ENCODE measurements around the gene ACSS3. TPM values are rescaled to one million over a fixed set of nuclear protein-coding genes. Genes with fewer than 3 reads are reported as not detected.
"Not testable (repeated sequence)": the region's sequence is repeated elsewhere in the genome, so short reads cannot be mapped to it uniquely, and the experiment has no call there.

ACSS3 gene
- polyA plus RNA-seq, 1 experiment = 3.0 TPM

GRCh38 chr12:81208187-81208911, 130.5 kb downstream of the ACSS3 start:
- no peak for DNase-seq (ENCODE audit: low read depth, low spot score)
- no peak overlapping the region for H3K4me3 ChIP-seq (ENCODE audit: low read depth, low read length)
- POLR2A ChIA-PET = no interaction called here
- H3K27me3 ChIP-seq (ENCODE audit: control insufficient read depth, insufficient read depth, low read length) = no peaks in the 10 kb centered on the region
- H3K27ac ChIP-seq (ENCODE audit: low read depth, low read length) = no peak overlapping the region
- CTCF ChIA-PET = no interaction called here
- no peaks in the 10 kb centered on the region for H3K9me3 ChIP-seq (ENCODE audit: control insufficient read depth, insufficient read depth, low read length)
- TF ChIP-seq CTCF (IDR thresholded peaks at IDR 0.05; ENCODE audit: low read depth, low read length) = no peak

DNA sequence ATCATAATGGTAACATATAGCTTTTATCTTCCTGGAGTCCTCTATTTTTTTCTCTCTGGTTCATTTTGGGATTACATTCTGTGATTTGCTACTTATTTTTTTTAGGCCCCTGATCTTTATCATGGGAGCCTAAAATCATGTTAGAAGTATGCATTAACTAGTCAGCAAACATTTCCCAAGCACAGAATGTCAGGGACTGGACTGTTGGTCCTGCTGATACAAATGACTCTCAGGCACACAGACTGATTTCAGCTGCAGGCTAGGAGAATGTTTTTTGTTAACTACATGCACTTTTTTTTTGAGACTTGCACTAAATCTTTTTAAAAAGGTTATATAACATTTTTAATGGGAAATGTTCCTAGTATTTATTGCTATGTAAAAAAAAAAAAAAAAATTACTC, 131.1 kb downstream of the ACSS3 start:
- DNase-seq (ENCODE audit: low read depth, low spot score) = no peak
- Histone ChIP-seq H3K9me3 (ENCODE audit: control insufficient read depth, insufficient read depth, low read length) (no peaks in the 10 kb centered on the region), H3K4me3 (ENCODE audit: low read depth, low read length) (no peak overlapping the region), H3K27me3 (ENCODE audit: control insufficient read depth, insufficient read depth, low read length) (no peaks in the 10 kb centered on the region), H3K27ac (ENCODE audit: low read depth, low read length) (no peak overlapping the region)
- POLR2A ChIA-PET = no interaction called here
- no peak for TF ChIP-seq CTCF (IDR thresholded peaks at IDR 0.05; ENCODE audit: low read depth, low read length)
- CTCF ChIA-PET = interaction anchor here (0.5 kb wide), 1 partner anchor 266 kb away, joined by 5 read pairs; no protein-coding TSS in a partner anchor

GRCh38 chr12:81209772-81210225, 131.9 kb downstream of the ACSS3 start:
- POLR2A ChIA-PET; H3K4me3 ChIP-seq (ENCODE audit: low read depth, low read length); CTCF ChIA-PET; H3K27ac ChIP-seq (ENCODE audit: low read depth, low read length); H3K9me3 ChIP-seq (ENCODE audit: control insufficient read depth, insufficient read depth, low read length); H3K27me3 ChIP-seq (ENCODE audit: control insufficient read depth, insufficient read depth, low read length): not testable (repeated sequence)
- DNase-seq (ENCODE audit: low read depth, low spot score) = peak; percentile 6

DNA sequence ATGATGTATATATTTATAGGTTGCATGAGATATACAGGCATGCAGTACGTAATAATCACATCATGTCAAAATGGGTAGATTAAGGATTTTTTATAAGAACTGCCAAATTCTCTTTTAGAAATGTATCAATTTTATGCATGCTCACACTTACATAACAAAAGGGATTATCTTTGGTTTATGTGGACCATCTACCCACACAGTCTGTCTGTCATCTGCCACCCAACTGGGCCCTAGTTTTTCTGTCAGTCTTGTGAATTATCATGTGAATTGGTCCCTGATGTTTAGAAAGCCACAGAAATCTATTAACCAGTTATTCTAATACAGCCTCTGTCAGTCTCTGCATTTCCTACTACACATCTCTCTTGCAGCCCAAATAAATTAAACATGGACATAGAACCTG, 133.4 kb downstream of the ACSS3 start:
- H3K4me3 ChIP-seq (ENCODE audit: low read depth, low read length) = no peak overlapping the region
- H3K27me3 ChIP-seq (ENCODE audit: control insufficient read depth, insufficient read depth, low read length) = no peaks in the 10 kb centered on the region
- H3K9me3 ChIP-seq (ENCODE audit: control insufficient read depth, insufficient read depth, low read length) = no peaks in the 10 kb centered on the region
- no peak overlapping the region for H3K27ac ChIP-seq (ENCODE audit: low read depth, low read length)
- DNase-seq (ENCODE audit: low read depth, low spot score) = no peak
- POLR2A ChIA-PET = no interaction called here
- CTCF ChIA-PET = no interaction called here
- TF ChIP-seq CTCF (IDR thresholded peaks at IDR 0.05; ENCODE audit: low read depth, low read length) = no peak

DNA sequence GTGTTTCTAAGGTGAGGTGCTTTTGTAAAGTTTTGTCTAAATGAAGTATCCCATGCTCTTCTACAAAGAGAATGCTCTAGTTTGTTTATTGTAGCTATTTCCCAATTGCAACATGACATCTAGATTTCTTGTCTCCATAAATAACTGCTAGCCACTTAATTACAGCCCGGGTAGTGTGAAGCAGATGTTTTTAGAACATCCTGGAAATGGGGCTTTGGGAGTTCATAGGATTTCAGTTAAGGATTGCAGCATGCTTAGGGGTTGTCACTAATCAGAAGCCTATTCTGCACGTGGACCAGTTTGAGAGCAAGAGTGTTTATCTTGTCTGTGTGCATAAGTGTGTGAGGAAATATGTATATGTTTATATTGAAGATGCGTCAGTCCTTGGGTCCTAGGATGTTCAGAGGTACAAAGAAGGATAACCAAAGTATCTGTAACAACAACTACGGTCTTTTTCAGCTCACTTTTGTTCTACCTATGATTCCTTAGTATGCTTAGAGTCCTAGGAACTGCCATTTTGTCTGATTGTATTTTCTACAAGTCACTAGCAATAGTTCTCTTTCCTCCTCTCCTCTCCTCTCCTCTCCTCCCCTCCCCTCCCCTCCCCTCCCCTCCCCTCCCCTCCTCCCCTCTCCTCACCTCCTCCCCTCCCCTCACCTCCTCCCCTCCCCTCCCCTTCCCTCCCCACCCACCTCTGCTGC, 135.3 kb downstream of the ACSS3 start:
- no peak for DNase-seq (ENCODE audit: low read depth, low spot score)
- ChIA-PET CTCF (no interaction called here), POLR2A (no interaction called here)
- no peaks in the 10 kb centered on the region for H3K9me3 ChIP-seq (ENCODE audit: control insufficient read depth, insufficient read depth, low read length)
- H3K27ac ChIP-seq (ENCODE audit: low read depth, low read length) = no peak overlapping the region
- TF ChIP-seq CTCF (IDR thresholded peaks at IDR 0.05; ENCODE audit: low read depth, low read length) = no peak
- H3K4me3 ChIP-seq (ENCODE audit: low read depth, low read length) = no peak overlapping the region
- H3K27me3 ChIP-seq (ENCODE audit: control insufficient read depth, insufficient read depth, low read length) = no peaks in the 10 kb centered on the region
